Chondrocyte (in vitro differentiated cells): ENCODE measurements around the gene WDFY3. TPM values are rescaled to one million over a fixed set of nuclear protein-coding genes. Genes with fewer than 3 reads are reported as not detected.
A peak's percentile ranks its signal among the peaks of the same experiment; 100 is the strongest.

Experiments used
- DNase-seq: peaks from one replicate; pipeline ENCODE4 v3.0.0; 2021; ENCODE audit warnings: mixed read lengths, low spot score
- H3K27ac Mint-ChIP-seq: one replicate; pipeline ENCODE4 v1.8.0; 2021; ENCODE audit warnings: mild to moderate bottlenecking, moderate library complexity, mixed read lengths; ENCODE audit not compliant: unreplicated experiment
- H3K27me3 Mint-ChIP-seq: 2 replicates; pipeline ENCODE4 v1.8.0; 2021; ENCODE audit warnings: low read depth, mixed read lengths
- H3K36me3 Mint-ChIP-seq: 2 replicates; pipeline ENCODE4 v1.8.0; 2021; ENCODE audit warnings: low read depth, mixed read lengths
- H3K4me1 Mint-ChIP-seq: 2 replicates; pipeline ENCODE4 v1.8.0; 2021; ENCODE audit warnings: low read depth, mild to moderate bottlenecking, mixed read lengths
- H3K4me3 Mint-ChIP-seq: one replicate; pipeline ENCODE4 v1.8.0; 2021; ENCODE audit warnings: mild to moderate bottlenecking, moderate library complexity, mixed read lengths; ENCODE audit not compliant: unreplicated experiment
- H3K9me3 Mint-ChIP-seq: 2 replicates; pipeline ENCODE4 v1.8.0; 2021; ENCODE audit warnings: low read depth, mixed read lengths
- CTCF ChIP-seq: fragments of 200-600 bp; sonication (generic); IDR thresholded peaks from 2 replicates; pipeline ENCODE4 v1.5.0; 2021; ENCODE audit warnings: antibody characterized with exemption, mild to moderate bottlenecking, moderate library complexity
- total RNA-seq: library from RNA; stranded (reverse); gene quantifications from 3 replicates; pipeline ENCODE4 v1.2.1, GENCODE V29; 2021

WDFY3 gene
- total RNA-seq, 1 donor from 2014 or later = 61.9 TPM

- no peak overlapping the region for H3K4me3 Mint-ChIP-seq
- H3K4me1 Mint-ChIP-seq = peaks cover 15% of the 10 kb centered on the region
- H3K27ac Mint-ChIP-seq = no peak overlapping the region
- no peak for TF ChIP-seq CTCF
- H3K9me3 Mint-ChIP-seq = no peaks in the 10 kb centered on the region
- H3K36me3 Mint-ChIP-seq = peaks cover 3% of the 10 kb centered on the region
- no peaks in the 10 kb centered on the region for H3K27me3 Mint-ChIP-seq
- no peak for DNase-seq
Measured at GRCh38 chr4:84895283-84895682, 71.2 kb downstream of the WDFY3 start.

- no peak for TF ChIP-seq CTCF
- no peak overlapping the region for H3K27ac Mint-ChIP-seq
- H3K9me3 Mint-ChIP-seq = no peaks in the 10 kb centered on the region
- H3K27me3 Mint-ChIP-seq = no peaks in the 10 kb centered on the region
- no peak overlapping the region for H3K4me3 Mint-ChIP-seq
- DNase-seq = no peak
- peaks cover 15% of the 10 kb centered on the region for H3K4me1 Mint-ChIP-seq
- peaks cover 3% of the 10 kb centered on the region for H3K36me3 Mint-ChIP-seq
Measured at GRCh38 chr4:84894621-84895020, 71.9 kb downstream of the WDFY3 start.

GRCh38 chr4:84892950-84893349 lies 73.5 kb downstream of the WDFY3 start:
- TF ChIP-seq CTCF = no peak
- H3K36me3 Mint-ChIP-seq = peaks cover 2% of the 10 kb centered on the region
- H3K27me3 Mint-ChIP-seq = no peaks in the 10 kb centered on the region
- no peak overlapping the region for H3K4me3 Mint-ChIP-seq
- H3K9me3 Mint-ChIP-seq = no peaks in the 10 kb centered on the region
- no peak for DNase-seq
- H3K4me1 Mint-ChIP-seq = peaks cover 15% of the 10 kb centered on the region
- peak overlapping the region; percentile 37 for H3K27ac Mint-ChIP-seq

- peak overlapping the region; percentile 11 for H3K27ac Mint-ChIP-seq
- H3K9me3 Mint-ChIP-seq = no peaks in the 10 kb centered on the region
- H3K4me1 Mint-ChIP-seq = peaks cover 30% of the 10 kb centered on the region
- DNase-seq = no peak
- H3K27me3 Mint-ChIP-seq = no peaks in the 10 kb centered on the region
- no peak for TF ChIP-seq CTCF
- H3K4me3 Mint-ChIP-seq = no peak overlapping the region
- peaks cover 2% of the 10 kb centered on the region for H3K36me3 Mint-ChIP-seq
Measured at GRCh38 chr4:84887824-84888223, 78.7 kb downstream of the WDFY3 start.

GRCh38 chr4:84879651-84880200 lies 86.8 kb downstream of the WDFY3 start:
- DNase-seq = no peak
- Mint-ChIP-seq H3K27me3 (no peaks in the 10 kb centered on the region), H3K4me1 (peaks cover 45% of the 10 kb centered on the region), H3K4me3 (no peak overlapping the region), H3K36me3 (peaks cover 3% of the 10 kb centered on the region), H3K9me3 (peaks cover 4% of the 10 kb centered on the region), H3K27ac (peak overlapping the region; percentile 3)
- no peak for TF ChIP-seq CTCF
